Brain microvascular endothelial cell (primary cell): ENCODE results near the gene CDH6.

Experiments used
- DNase-seq: peaks from one replicate; pipeline ENCODE4 v3.0.0-alpha.2; 2020
- H3K27ac ChIP-seq: fragments of 250-450 bp; sonication (Bioruptor Pico); 2 replicates; pipeline ENCODE4 v1.5.1; 2020; ENCODE audit warnings: mild to moderate bottlenecking, moderate library complexity
- H3K27me3 ChIP-seq: fragments of 250-450 bp; sonication (Bioruptor Pico); replicated peaks from 2 replicates; pipeline ENCODE4 v1.5.1; 2020; ENCODE audit warnings: mild to moderate bottlenecking
- H3K36me3 ChIP-seq: fragments of 250-450 bp; sonication (Bioruptor Pico); replicated peaks from 2 replicates; pipeline ENCODE4 v1.5.1; 2020; ENCODE audit warnings: mild to moderate bottlenecking
- H3K4me3 ChIP-seq: 2 replicates; pipeline ENCODE4 v1.5.1; 2011; ENCODE audit warnings: low read depth, mild to moderate bottlenecking, control low read depth, low read length, moderate library complexity
- in situ Hi-C: cut with HindIII; loops from 2 replicates; pipeline ENCODE4 v1.10.0; 2017; ENCODE audit warnings: low sequenced_read_pairs, low pct_ligation_motif_present
- TF ChIP-seq, protein P1 (sequence below): IDR thresholded peaks from 2 replicates; pipeline ENCODE4 v1.5.1; 2011; ENCODE audit warnings: low read depth, mild to moderate bottlenecking, moderate library complexity, low read length, control low read depth, inconsistent platforms; ENCODE audit errors: missing control alignments

CDH6 gene

GRCh38 chr5:31232273-31232888, 38.9 kb downstream of the CDH6 start:
- TF ChIP-seq, protein P1, sequence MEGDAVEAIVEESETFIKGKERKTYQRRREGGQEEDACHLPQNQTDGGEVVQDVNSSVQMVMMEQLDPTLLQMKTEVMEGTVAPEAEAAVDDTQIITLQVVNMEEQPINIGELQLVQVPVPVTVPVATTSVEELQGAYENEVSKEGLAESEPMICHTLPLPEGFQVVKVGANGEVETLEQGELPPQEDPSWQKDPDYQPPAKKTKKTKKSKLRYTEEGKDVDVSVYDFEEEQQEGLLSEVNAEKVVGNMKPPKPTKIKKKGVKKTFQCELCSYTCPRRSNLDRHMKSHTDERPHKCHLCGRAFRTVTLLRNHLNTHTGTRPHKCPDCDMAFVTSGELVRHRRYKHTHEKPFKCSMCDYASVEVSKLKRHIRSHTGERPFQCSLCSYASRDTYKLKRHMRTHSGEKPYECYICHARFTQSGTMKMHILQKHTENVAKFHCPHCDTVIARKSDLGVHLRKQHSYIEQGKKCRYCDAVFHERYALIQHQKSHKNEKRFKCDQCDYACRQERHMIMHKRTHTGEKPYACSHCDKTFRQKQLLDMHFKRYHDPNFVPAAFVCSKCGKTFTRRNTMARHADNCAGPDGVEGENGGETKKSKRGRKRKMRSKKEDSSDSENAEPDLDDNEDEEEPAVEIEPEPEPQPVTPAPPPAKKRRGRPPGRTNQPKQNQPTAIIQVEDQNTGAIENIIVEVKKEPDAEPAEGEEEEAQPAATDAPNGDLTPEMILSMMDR, result peak; percentile 86
- Histone ChIP-seq H3K4me3 (no peak overlapping the region), H3K27ac (peak overlapping the region; percentile 55), H3K27me3 (no peaks in the 10 kb centered on the region), H3K36me3 (no peaks in the 10 kb centered on the region)
- in situ Hi-C loops, result no loop called here
- DNase-seq, result peak; percentile 63

- in situ Hi-C loops, result no loop called here
- peaks cover 2% of the 10 kb centered on the region for H3K36me3 ChIP-seq
- no peak overlapping the region for H3K4me3 ChIP-seq
- no peak for DNase-seq
- TF ChIP-seq, protein P1, result no peak
- no peaks in the 10 kb centered on the region for H3K27me3 ChIP-seq
- H3K27ac ChIP-seq, result no peak overlapping the region
Measured at GRCh38 chr5:31235381-31235780, 41.9 kb downstream of the CDH6 start.

GRCh38 chr5:31236339-31236738, 42.9 kb downstream of the CDH6 start:
- H3K27ac ChIP-seq, result no peak overlapping the region
- no peak overlapping the region for H3K4me3 ChIP-seq
- no peak for DNase-seq
- TF ChIP-seq, protein P1, result no peak
- no peaks in the 10 kb centered on the region for H3K27me3 ChIP-seq
- in situ Hi-C loops, result no loop called here
- H3K36me3 ChIP-seq, result peaks cover 2% of the 10 kb centered on the region

GRCh38 chr5:31237174-31237573, 43.7 kb downstream of the CDH6 start:
- in situ Hi-C loops, result no loop called here

GRCh38 chr5:31238497-31238896, 45.0 kb downstream of the CDH6 start:
- no peak for DNase-seq
- in situ Hi-C loops, result no loop called here

More at GRCh38 chr5:31237174-31237573, 43.7 kb downstream of the CDH6 start:
- H3K27ac ChIP-seq, result no peak overlapping the region
- DNase-seq, result no peak
- TF ChIP-seq, protein P1, result peak; percentile 22
- H3K36me3 ChIP-seq, result peaks cover 2% of the 10 kb centered on the region
- H3K4me3 ChIP-seq, result no peak overlapping the region
- H3K27me3 ChIP-seq, result no peaks in the 10 kb centered on the region

DNA sequence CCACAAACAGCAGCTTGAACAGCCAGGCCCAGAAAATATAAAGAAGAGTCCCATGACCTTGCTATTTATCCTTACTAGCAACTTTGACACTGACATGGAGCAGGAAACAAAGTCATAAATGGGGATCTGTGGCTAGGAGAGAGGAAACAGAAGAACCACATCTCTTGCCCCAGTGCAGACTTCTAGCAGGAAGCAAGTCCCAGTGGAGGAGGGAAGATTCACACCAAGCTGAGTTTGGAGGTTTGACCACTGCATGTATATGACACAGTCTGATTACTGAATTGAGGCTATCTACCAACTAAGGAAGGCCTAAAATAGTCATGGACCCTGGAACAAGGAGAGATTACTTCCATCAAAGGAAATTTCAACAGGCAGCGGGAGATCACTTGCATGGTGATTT, 51.4 kb downstream of the CDH6 start:
- no peak overlapping the region for H3K4me3 ChIP-seq
- in situ Hi-C loops, result no loop called here
- H3K27ac ChIP-seq, result no peak overlapping the region
- H3K27me3 ChIP-seq, result no peaks in the 10 kb centered on the region
- TF ChIP-seq, protein P1, result no peak
- no peaks in the 10 kb centered on the region for H3K36me3 ChIP-seq
- no peak for DNase-seq

More at GRCh38 chr5:31238497-31238896, 45.0 kb downstream of the CDH6 start:
- no peaks in the 10 kb centered on the region for H3K27me3 ChIP-seq
- no peak overlapping the region for H3K4me3 ChIP-seq
- TF ChIP-seq, protein P1, result no peak
- no peak overlapping the region for H3K27ac ChIP-seq
- H3K36me3 ChIP-seq, result peaks cover 2% of the 10 kb centered on the region
